LNCaP clone FGC (cell line): ENCODE data around the gene LCE5A.
A peak's percentile ranks its signal among the peaks of the same experiment; 100 is the strongest.

Source experiments
- DNase-seq: peaks from one replicate; pipeline ENCODE4 v3.0.0-alpha.2; 2011; ENCODE audit warnings: low read depth
- H3K4me3 ChIP-seq: 2 replicates; pipeline ENCODE4 v1.5.1; 2011; ENCODE audit warnings: mild to moderate bottlenecking, low read depth, low read length, control low read depth
- CTCF ChIP-seq: IDR thresholded peaks from 2 replicates; pipeline ENCODE4 v1.5.1; 2012; ENCODE audit warnings: mild to moderate bottlenecking; ENCODE audit not compliant: control insufficient read depth, insufficient read depth; ENCODE audit errors: extremely low read depth

The LCE5A gene, protein sequence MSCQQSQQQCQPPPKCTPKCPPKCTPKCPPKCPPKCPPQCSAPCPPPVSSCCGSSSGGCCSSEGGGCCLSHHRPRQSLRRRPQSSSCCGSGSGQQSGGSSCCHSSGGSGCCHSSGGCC

DNA sequence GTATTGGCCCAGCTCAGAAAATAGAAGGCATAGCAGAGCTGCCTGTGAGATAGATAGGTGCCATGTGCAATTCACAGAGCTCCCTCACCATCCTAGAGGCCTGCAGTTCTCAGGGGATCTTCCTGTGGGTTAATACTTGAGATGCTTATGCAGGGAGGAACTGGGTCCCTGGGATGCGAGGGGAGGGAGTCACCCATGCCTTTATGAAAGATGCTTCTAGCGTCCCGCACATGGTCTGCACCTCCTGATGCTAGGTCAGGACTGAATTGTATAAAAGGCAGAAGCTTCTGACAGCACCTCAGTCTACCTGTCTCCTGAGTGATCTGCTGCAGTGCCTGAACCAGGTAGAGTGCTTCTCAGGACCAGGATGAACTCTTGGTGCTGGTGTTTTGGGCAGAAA is at the start of gene LCE5A:
Gene LCE5A, plus strand, starts transcription at position 301 of the 400 bp plus-strand sequence. CDS start 732 bp downstream, outside the sequence.
- no peak within 1 kb of the TSS for H3K4me3 ChIP-seq

DNA sequence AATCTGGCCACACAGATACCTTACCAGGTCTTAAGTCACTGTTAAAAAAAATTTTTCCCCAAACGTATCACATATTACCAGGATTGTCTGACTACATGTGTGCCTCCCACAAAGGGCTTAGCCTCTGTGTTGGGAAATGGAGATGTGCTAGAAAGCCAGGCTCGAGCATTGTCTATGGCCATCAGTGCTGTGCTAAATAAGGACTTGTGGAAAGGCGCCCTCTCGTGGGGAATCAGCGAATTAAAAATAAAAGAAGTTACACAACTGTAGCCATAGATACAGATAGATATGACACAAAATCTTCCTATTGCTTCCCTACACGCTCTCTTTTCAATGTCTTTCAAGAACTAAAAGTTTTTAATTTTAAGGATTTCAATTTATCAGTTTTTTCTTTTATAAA is 49.1 kb upstream of the LCE5A start:
- no peak overlapping the region for H3K4me3 ChIP-seq
- DNase-seq, result no peak
- TF ChIP-seq CTCF, result peak; percentile 77

More for the DNA sequence above, at the start of gene LCE5A:
- TF ChIP-seq CTCF, result no peak
- DNase-seq, result no peak

GRCh38 chr1:152462636-152463035 is 48.0 kb upstream of the LCE5A start:
- no peak for DNase-seq
- TF ChIP-seq CTCF, result no peak

GRCh38 chr1:152466217-152466616 is 44.4 kb upstream of the LCE5A start:
- no peak for DNase-seq
- no peak for TF ChIP-seq CTCF
- H3K4me3 ChIP-seq, result no peak overlapping the region

More at GRCh38 chr1:152462636-152463035, 48.0 kb upstream of the LCE5A start:
- no peak overlapping the region for H3K4me3 ChIP-seq

DNA sequence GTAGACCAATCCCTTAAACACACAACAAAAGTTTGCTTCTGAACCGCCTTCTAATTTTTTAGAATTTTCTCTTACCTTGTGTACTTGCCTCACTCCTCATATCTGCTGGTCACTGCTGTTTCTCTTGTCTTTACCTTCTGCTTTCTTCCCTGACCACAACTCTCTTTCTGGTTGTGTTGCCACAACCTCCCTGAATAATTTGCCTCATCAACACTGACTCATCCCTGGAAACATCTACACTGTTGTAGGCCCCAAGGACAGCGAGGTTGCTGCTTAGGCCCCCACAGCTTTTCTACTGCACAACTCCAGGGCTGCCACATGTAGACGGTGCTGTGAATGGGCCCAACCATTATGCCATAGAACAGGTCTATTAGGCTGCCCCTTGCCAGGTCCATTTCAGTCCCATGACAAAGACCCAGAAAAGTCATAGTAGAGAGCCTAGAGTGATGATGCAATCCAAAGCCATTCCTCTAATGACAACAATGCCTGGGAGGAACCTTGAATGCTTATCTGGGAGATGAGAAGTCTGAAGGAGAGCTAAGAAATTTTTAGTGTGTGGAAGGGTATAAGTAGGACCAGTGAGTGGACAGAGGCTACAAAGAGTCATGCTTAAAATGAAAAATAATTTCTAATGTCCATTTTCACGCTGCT is 36.6 kb upstream of the LCE5A start:
- H3K4me3 ChIP-seq, result no peak overlapping the region
- DNase-seq, result no peak
- no peak for TF ChIP-seq CTCF

GRCh38 chr1:152479792-152480595 is 30.6 kb upstream of the LCE5A start:
- TF ChIP-seq CTCF, result peak; percentile 62
- H3K4me3 ChIP-seq, result no peak overlapping the region
- peak; percentile 15 for DNase-seq
